Fibroblast of peridontal ligament (primary cell): ENCODE measurements around the gene CIAO2B.
"Not testable (repeated sequence)": the region's sequence is repeated elsewhere in the genome, so short reads cannot be mapped to it uniquely, and the experiment has no call there.

Source experiments
- DNase-seq: peaks from one replicate; pipeline ENCODE4 v3.0.0-alpha.2; 2010; ENCODE audit errors: extremely low read depth

The CIAO2B gene

DNA sequence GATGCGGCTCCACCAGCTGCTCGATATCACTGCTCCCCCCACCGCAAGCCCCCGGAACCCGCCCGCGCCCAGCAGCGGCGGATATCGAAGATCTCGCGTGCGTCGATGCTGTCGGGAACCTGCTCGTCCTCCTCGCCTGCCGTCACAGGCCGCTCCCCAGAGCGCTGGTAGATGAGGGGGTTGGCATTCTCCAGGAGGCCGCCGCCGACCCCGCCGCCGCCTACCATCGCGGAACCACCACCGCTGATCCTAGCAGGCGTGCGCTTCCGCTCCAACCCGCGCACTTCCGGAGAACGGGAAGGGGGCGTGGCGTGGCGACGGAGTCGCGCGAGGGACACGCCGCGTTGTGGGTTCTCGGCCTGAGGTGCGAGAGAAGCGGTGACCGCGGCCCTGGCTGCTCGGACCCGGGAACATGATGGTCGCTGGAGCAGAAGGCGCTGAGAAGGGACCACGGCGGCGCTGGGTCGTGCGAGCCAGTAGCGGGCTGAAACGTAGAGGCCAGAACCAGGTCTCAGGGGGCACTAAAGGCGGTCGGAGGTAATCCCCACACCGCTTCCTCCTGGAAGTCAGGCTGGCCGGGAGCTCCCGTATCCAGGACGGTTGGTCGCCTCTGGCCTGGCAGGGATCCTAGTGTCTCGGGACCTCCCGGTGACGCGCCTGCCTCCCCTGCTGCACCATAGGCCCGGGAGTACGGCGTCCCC is at the start of gene CIAO2B:
CIAO2B (minus strand) TSS at position 265 of the 701 bp plus-strand sequence; CDS start at position 227, 38 bp downstream.
- DNase-seq: peak; percentile 75

DNA sequence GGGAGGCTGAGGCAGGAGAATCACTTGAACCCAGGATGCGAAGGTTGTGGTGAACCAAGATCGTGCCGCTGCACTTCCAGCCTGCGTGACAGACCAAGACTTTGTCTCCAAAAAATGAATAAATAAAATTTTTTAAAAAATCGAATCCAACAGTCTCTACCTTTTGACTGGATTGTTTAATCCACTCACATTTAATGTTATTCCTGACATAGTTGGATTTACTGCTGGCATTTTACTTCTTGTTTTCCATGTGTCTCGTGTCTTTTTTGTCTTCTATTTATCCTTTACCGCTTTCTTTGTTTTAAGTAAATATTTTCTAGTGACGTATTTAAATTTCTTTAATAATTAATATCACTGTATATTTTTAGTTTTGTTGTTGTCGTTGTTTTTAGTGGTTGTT is 48.8 kb upstream of the CIAO2B start:
- DNase-seq: no peak

DNA sequence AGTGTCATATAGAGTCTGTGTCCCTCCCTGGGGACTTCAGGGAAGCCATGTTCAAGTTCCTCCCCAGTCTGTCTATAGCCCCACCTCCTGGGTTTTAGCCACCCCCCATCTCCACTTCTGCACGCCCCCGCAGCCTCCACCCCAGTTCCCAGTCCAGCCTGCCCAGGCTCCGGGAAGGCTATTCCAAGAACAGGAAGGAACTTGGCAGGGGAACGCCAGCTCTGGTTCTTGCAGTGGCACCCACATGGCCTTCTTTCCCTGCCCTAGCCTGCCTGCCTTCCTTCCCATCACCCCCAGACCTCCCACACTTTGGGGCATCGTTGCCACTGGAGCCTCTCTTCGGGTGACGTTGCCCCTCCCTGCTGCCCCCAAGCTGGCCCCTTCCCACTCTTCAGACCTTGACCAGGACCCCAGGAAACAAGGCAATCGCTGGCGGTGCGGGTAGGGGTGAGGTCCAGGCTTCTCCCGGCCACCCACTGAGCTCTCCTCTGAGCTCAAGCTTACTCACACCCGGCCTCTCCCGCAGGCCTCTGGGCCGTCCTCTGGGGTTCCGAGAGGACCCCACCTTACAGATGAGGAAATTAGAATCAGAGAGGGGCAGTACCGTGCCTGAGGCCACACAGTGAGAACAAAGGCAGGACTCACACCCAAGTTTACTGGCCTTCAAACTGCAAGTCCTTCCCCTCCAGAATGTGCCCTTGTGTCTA is 45.0 kb upstream of the CIAO2B start:
- no peak for DNase-seq

GRCh38 chr16:66977341-66978113 is 43.3 kb upstream of the CIAO2B start:
- peak; percentile 74 for DNase-seq

- DNase-seq: no peak
Measured at GRCh38 chr16:66976746-66977145, 42.5 kb upstream of the CIAO2B start.

DNA sequence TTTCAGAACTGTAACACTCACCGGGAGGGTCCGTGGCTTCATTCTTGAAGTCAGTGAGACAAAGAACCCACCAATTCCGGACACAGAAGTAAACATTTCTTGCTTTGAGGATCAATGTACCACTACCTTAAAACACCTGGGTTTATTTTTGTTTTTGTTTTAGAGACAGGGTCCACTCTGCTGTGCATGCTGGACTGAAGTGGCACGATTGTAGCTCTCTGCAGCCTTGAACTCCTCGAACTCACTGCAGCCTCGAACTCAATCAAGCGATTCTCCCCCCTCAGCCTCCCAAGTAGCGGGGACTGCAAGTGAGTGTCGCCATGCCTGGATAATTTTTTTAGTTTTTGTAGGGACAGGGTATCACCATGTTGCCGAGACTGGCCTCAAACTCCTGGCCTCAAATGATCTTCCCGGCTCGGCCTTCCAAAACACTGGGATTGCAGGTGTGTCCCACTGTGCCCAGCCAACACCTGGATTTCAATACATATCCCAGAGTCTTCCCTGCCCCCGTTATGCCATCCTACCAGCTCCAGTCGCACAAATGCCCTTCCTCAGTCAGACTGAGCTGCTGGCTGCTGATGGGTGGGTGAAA is 41.2 kb upstream of the CIAO2B start:
- no peak for DNase-seq

- not testable (repeated sequence) for DNase-seq
Measured at GRCh38 chr16:66974932-66975246, 40.7 kb upstream of the CIAO2B start.

GRCh38 chr16:66974156-66974931 is 40.1 kb upstream of the CIAO2B start:
- not testable (repeated sequence) for DNase-seq

GRCh38 chr16:66973716-66974115 is 39.5 kb upstream of the CIAO2B start:
- DNase-seq: no peak

- DNase-seq: no peak
Measured at GRCh38 chr16:66972983-66973382, 38.8 kb upstream of the CIAO2B start.

DNA sequence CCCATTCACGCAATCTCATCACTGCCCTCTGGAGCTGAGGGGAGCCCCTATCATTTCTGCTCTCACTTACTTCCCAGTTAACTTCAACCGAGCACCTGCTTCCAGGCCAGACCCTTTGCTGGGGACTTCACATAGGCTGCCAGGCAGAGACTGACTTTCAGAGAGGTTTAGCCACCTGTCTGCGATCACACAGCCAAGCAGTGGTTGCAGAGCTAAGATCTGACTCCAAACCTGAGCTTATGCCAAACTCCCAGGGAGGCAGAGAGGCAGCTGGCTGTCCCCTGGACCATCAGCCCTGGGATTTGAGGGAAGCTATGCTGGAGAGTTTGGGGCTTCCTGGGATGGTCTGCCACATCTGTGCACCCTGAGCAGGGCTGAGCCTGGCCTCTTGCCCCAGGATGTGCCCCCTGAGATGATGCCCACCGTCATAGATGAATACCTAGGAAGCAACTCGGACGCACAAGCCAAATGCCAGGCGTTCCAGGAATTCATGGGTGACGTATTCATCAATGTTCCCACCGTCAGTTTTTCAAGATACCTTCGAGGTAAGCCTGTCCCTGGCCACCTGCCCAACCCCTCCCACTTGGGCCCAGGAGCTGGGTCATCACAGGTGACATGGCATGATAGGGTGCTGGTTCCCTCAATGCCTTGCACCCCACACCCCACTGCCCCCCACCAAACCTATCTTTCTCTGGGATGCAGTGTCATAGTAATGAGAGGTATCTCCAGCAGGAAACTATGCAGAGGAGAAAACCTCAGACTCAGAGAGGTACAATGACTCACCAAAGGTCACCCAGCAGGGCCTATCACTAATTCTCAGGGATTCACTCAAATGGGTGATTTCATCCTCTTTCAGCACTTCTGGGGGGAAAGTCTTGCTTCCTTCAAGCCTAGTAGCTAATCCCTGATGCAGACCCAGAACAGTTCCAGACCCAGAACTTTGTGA is 36.8 kb upstream of the CIAO2B start:
- no peak for DNase-seq

- no peak for DNase-seq
Measured at GRCh38 chr16:66968847-66969246, 34.6 kb upstream of the CIAO2B start.

- no peak for DNase-seq
Measured at GRCh38 chr16:66964049-66964448, 29.8 kb upstream of the CIAO2B start.

GRCh38 chr16:66961914-66962313 is 27.7 kb upstream of the CIAO2B start:
- no peak for DNase-seq

DNA sequence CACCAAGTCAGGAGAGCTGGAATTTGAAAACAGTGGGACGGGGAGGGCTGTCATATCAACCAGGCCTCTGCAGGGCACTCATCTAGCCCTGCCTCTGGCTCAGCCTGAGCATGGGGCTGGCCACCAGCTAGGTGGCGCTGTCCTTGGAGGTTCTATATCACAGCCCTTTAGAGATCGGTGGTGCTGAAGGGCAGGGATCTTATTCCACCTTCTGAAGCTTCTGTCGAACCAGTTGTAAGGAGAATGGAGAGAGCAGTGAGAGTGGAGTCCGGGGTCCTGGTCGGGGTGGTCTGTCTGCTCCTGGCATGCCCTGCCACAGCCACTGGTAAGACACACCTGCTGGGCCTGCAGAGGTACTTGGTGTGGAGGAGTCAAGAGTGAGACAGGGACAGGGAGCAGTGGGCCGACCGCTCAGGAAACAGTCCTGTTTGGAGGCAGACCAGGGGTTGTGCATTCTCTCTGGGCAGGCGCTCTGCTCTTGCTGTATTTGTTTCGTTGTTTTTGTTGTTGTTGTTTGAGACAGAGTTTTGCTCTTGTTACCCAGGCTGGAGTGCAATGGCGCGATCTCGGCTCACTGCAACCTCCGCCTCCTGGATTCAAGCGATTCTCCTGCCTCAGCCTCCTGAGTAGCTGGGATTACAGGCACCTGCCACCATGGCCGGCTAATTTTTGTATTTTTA is 27.0 kb upstream of the CIAO2B start, which contains the start of gene CES3:
CES3 (plus strand) TSS at position 202 of the 680 bp plus-strand sequence; CDS start at position 244, 42 bp downstream.
- peak; percentile 42 for DNase-seq

GRCh38 chr16:66960270-66960669 is 26.1 kb upstream of the CIAO2B start:
- no peak for DNase-seq

DNA sequence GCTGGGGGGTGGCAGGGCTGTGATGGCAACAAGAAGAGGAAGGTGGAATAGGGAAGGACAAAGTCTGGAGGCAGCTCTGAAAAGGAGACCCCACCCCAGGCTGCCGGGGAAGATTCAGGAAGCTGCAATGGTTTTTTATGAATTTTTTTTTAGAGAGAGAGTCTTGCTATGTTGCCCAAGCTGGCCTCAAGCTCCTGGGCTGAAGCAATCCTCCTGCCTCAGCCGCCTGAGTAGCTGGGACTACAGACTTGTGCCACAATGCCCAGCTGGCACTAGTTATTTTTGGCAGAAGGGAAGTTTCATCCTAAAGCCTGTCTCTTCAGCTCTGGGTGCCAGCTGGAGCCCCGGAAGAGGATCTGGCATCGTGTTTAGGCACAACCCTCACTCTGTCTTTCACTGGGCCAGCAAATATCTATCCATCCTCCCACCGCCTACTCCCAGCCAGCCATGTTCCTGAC is 25.5 kb upstream of the CIAO2B start:
- no peak for DNase-seq

DNA sequence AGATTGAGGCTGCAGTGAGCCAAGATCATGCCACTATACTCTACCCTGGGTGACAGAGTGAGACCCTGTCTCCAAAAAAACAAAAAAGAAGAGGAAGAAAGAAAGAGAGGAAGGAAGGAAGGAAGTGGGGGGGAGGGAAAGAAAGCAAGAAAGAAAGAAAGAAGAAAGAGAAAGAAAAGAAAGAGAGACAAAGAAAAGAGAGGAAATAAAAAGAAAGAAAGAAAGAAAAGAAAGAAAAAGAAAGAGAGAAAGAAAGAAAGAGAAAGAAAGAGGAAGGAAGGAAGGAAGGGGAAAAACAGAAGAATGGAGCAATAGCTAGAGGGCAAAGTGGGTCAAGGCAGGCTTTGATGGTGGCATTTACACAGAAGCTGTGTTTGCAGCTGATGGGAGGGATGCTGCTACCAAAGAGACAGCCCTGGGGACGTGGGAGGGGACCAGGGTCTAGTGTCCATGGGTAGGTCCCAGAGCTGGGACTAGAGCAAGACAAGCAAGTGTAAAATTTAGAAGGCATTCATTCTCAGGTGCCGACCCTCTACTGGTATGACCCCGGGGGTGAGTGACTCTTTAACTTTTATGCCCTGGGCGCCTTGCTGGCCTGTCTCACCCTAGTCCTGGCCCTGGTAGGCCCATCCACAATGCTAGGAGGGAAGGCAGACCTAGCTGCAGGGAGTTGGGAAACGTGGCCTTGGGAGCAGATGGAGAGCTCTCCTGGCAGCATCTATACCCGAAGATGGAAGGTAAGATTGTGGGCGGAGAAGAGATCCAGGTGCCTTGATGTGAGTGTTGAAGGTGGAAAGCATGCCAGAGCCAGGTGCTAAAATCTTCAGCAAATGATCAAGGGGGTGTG is 24.9 kb upstream of the CIAO2B start:
- no peak for DNase-seq

- DNase-seq: not testable (repeated sequence)
Measured at GRCh38 chr16:66956154-66956457, 21.9 kb upstream of the CIAO2B start.
